Hepatocyte (in vitro differentiated cells): ENCODE measurements around the gene SCIN. TPM values are rescaled to one million over a fixed set of nuclear protein-coding genes. Genes with fewer than 3 reads are reported as not detected.
"Not testable (repeated sequence)": the region's sequence is repeated elsewhere in the genome, so short reads cannot be mapped to it uniquely, and the experiment has no call there.

ENCODE experiments used
- DNase-seq: peaks from one replicate; pipeline ENCODE4 v3.0.0-alpha.2; 2016; ENCODE audit warnings: low spot score
- H2AFZ ChIP-seq: fragments of 200-600 bp; sonication (generic); 2 replicates; pipeline ENCODE4 v1.6.0; 2016; ENCODE audit warnings: antibody characterized with exemption, mild to moderate bottlenecking
- H3K27ac ChIP-seq: fragments of 200-600 bp; sonication (generic); 2 replicates; pipeline ENCODE4 v1.5.1; 2016; ENCODE audit warnings: mild to moderate bottlenecking
- H3K27me3 ChIP-seq: fragments of 200-600 bp; sonication (generic); 2 replicates; pipeline ENCODE4 v1.6.1; 2016
- H3K36me3 ChIP-seq: fragments of 200-600 bp; sonication (generic); replicated peaks from 2 replicates; pipeline ENCODE4 v1.5.1; 2016; ENCODE audit warnings: low read depth; ENCODE audit not compliant: insufficient read depth
- H3K4me1 ChIP-seq: fragments of 200-600 bp; sonication (generic); 2 replicates; pipeline ENCODE4 v1.5.1; 2016; ENCODE audit warnings: mild to moderate bottlenecking, moderate library complexity; ENCODE audit not compliant: insufficient read depth
- H3K4me2 ChIP-seq: fragments of 200-600 bp; sonication (generic); 2 replicates; pipeline ENCODE4 v1.6.0; 2016
- H3K4me3 ChIP-seq: fragments of 200-600 bp; sonication (generic); 2 replicates; pipeline ENCODE4 v1.5.1; 2016; ENCODE audit warnings: mild to moderate bottlenecking
- H3K79me2 ChIP-seq: fragments of 200-600 bp; sonication (generic); 2 replicates; pipeline ENCODE4 v1.6.0; 2017; ENCODE audit warnings: mild to moderate bottlenecking
- H3K9me2 ChIP-seq: fragments of 200-600 bp; sonication (generic); replicated peaks from 2 replicates; pipeline ENCODE4 v1.6.0; 2017; ENCODE audit warnings: mild to moderate bottlenecking; ENCODE audit not compliant: insufficient read depth
- H3K9me3 ChIP-seq: fragments of 200-600 bp; sonication (generic); 2 replicates; pipeline ENCODE4 v1.5.1; 2016; ENCODE audit warnings: low read depth, mild to moderate bottlenecking
- H4K20me1 ChIP-seq: fragments of 200-600 bp; sonication (generic); 2 replicates; pipeline ENCODE4 v1.6.0; 2016; ENCODE audit warnings: mild to moderate bottlenecking; ENCODE audit not compliant: insufficient read depth, poor library complexity, severe bottlenecking
- CTCF ChIP-seq: fragments of 200-600 bp; sonication (generic); IDR thresholded peaks from 2 replicates; pipeline ENCODE4 v1.5.1; 2016; ENCODE audit warnings: antibody characterized with exemption, mild to moderate bottlenecking; ENCODE audit not compliant: poor library complexity
- EZH2 ChIP-seq: fragments of 200-600 bp; sonication (generic); IDR thresholded peaks from 2 replicates; pipeline ENCODE4 v1.6.1; 2016; ENCODE audit warnings: antibody characterized with exemption, mild to moderate bottlenecking, borderline replicate concordance
- EZH2phosphoT487 ChIP-seq: fragments of 200-600 bp; sonication (generic); IDR thresholded peaks from one replicate; pipeline ENCODE4 v1.6.1; 2018; ENCODE audit warnings: antibody characterized with exemption, mild to moderate bottlenecking, low read depth, moderate library complexity; ENCODE audit not compliant: unreplicated experiment, severe bottlenecking
- WGBS: methylation state at CpG from one replicate; pipeline ENCODE4 v1.1.6; 2016; ENCODE audit warnings: low lambda C conversion rate; ENCODE audit errors: missing lambda C conversion rate; 5-methylcytosine and 5-hydroxymethylcytosine counted together
- polyA plus RNA-seq: library from polyadenylated mRNA; unstranded; fragments of >200 nt; fragmentation: Nextera tagmentation; extraction: Ambion mirVana; gene quantifications from 2 replicates; pipeline ENCODE4 v1.2.1, GENCODE V29; 2016
- total RNA-seq: library from RNA; depleted of rRNA; stranded (reverse); fragments of >200 nt; gene quantifications from 2 replicates; pipeline ENCODE4 v1.2.3, GENCODE V29; 2014

SCIN gene
- total and polyA plus RNA-seq, 2 experiments from 2014 or later: 6.3 to 6.7 TPM

DNA sequence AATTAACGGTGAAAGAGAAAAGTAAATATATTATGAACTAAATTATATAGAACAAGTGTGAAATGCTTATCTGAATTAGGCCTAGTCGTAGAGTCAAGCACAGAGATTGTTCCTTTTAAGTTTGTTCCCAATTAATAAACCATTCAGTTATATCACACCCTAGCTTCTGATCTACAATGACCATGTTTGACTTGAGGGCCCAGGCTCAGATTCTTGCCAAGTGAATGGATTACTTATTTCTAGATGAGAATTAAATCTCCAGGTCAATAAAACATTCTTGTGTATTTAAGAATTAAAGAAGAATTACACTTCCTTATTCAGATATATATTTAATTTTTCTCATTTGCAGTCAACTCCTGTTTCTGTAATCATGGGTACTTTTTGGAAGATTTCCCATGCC, 79.6 kb downstream of the SCIN start:
- H3K27ac ChIP-seq: peak overlapping the region; percentile 39
- TF ChIP-seq EZH2 (no peak), EZH2phosphoT487 (no peak), CTCF (no peak)
- no peak for DNase-seq
- H3K9me2 ChIP-seq: no peaks in the 10 kb centered on the region
- no peaks in the 10 kb centered on the region for H3K4me1 ChIP-seq
- H3K9me3 ChIP-seq: no peaks in the 10 kb centered on the region
- H3K4me3 ChIP-seq: no peak overlapping the region
- no peaks in the 10 kb centered on the region for H3K79me2 ChIP-seq
- no peak overlapping the region for H3K4me2 ChIP-seq
- WGBS: 71% methylated on average over 2 of the region's 2 CpGs
- H3K27me3 ChIP-seq: no peaks in the 10 kb centered on the region
- H4K20me1 ChIP-seq: no peaks in the 10 kb centered on the region
- H3K36me3 ChIP-seq: no peaks in the 10 kb centered on the region
- H2AFZ ChIP-seq: no peak overlapping the region

DNA sequence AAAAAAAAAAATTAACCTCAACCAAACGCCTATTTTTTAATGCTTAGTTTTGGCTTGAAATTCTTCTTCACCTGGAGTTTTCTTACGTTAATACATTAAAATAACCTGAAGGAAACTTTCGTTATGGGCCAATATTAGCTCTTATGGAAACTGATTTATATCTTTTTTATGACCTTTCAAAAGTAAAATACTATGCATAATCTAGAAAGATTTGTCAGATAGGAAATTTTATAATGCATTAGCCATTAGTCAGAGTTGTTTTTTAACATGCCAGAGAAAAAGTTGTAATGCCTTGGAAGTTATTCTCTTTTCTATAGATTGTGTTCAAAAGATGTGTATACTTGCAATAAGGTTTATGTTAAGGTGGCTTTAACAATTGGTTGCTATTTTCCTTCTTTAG, 82.6 kb downstream of the SCIN start:
- DNase-seq: no peak
- no peaks in the 10 kb centered on the region for H3K79me2 ChIP-seq
- H3K27me3 ChIP-seq: no peaks in the 10 kb centered on the region
- H3K27ac ChIP-seq: no peak overlapping the region
- no peaks in the 10 kb centered on the region for H3K9me2 ChIP-seq
- 88% methylated on average over 3 of the region's 3 CpGs for WGBS
- TF ChIP-seq EZH2 (no peak), EZH2phosphoT487 (no peak), CTCF (no peak)
- H3K9me3 ChIP-seq: no peaks in the 10 kb centered on the region
- H3K36me3 ChIP-seq: no peaks in the 10 kb centered on the region
- no peak overlapping the region for H3K4me2 ChIP-seq
- H3K4me1 ChIP-seq: no peaks in the 10 kb centered on the region
- no peak overlapping the region for H3K4me3 ChIP-seq
- H2AFZ ChIP-seq: no peak overlapping the region
- H4K20me1 ChIP-seq: no peaks in the 10 kb centered on the region

DNA sequence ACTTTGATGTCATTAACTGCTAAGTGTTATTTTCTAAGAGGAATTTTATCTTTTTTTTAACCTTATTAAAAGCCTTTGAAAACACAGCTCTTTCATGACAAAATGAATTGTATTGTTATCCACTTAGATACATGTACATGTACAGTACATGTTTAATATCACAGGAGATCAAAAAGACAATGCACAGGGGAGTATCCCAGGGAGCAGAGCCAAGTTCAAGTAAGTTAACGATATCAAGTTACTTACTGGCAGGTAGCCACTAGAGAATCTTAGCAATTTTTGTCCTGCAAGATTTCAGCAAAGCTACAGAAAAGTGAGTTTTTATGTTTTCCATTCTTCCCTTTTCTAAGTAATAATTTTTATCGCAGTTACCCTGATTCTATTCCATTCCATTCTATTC, 83.0 kb downstream of the SCIN start:
- Histone ChIP-seq H3K9me3 (no peaks in the 10 kb centered on the region), H2AFZ (no peak overlapping the region), H3K4me2 (no peak overlapping the region), H3K4me3 (no peak overlapping the region), H3K27me3 (no peaks in the 10 kb centered on the region), H4K20me1 (no peaks in the 10 kb centered on the region), H3K9me2 (no peaks in the 10 kb centered on the region), H3K79me2 (no peaks in the 10 kb centered on the region), H3K27ac (no peak overlapping the region), H3K4me1 (no peaks in the 10 kb centered on the region), H3K36me3 (no peaks in the 10 kb centered on the region)
- 85% methylated on average over 2 of the region's 2 CpGs for WGBS
- TF ChIP-seq EZH2phosphoT487 (no peak), CTCF (no peak), EZH2 (no peak)
- DNase-seq: no peak

GRCh38 chr7:12655161-12655560, 84.6 kb downstream of the SCIN start:
- Histone ChIP-seq H3K9me3 (no peaks in the 10 kb centered on the region), H3K9me2 (no peaks in the 10 kb centered on the region), H2AFZ (no peak overlapping the region), H3K4me3 (no peak overlapping the region), H3K36me3 (no peaks in the 10 kb centered on the region), H4K20me1 (no peaks in the 10 kb centered on the region), H3K27me3 (no peaks in the 10 kb centered on the region), H3K4me1 (no peaks in the 10 kb centered on the region), H3K79me2 (no peaks in the 10 kb centered on the region), H3K4me2 (no peak overlapping the region), H3K27ac (no peak overlapping the region)
- TF ChIP-seq EZH2phosphoT487 (no peak), CTCF (no peak), EZH2 (no peak)
- 96% methylated on average over 2 of the region's 2 CpGs for WGBS
- no peak for DNase-seq

- not testable (repeated sequence) for DNase-seq, H4K20me1 ChIP-seq, H3K27ac ChIP-seq, H3K4me2 ChIP-seq, H3K4me1 ChIP-seq, H3K9me3 ChIP-seq, H3K9me2 ChIP-seq, H3K27me3 ChIP-seq, H3K79me2 ChIP-seq, H3K36me3 ChIP-seq, H2AFZ ChIP-seq, H3K4me3 ChIP-seq
- WGBS: 82% methylated on average over 8 of the region's 8 CpGs
Measured at GRCh38 chr7:12660423-12660822, 89.9 kb downstream of the SCIN start.
